Chondrocyte (in vitro differentiated cells): ENCODE results near the gene PGAP6. TPM values are rescaled to one million over a fixed set of nuclear protein-coding genes. Genes with fewer than 3 reads are reported as not detected.
"Not testable (repeated sequence)": the region's sequence is repeated elsewhere in the genome, so short reads cannot be mapped to it uniquely, and the experiment has no call there.

Experiments used
- DNase-seq: peaks from one replicate; pipeline ENCODE4 v3.0.0; 2021; ENCODE audit warnings: mixed read lengths, low spot score
- H3K27ac Mint-ChIP-seq: one replicate; pipeline ENCODE4 v1.8.0; 2021; ENCODE audit warnings: mild to moderate bottlenecking, moderate library complexity, mixed read lengths; ENCODE audit not compliant: unreplicated experiment
- H3K27me3 Mint-ChIP-seq: 2 replicates; pipeline ENCODE4 v1.8.0; 2021; ENCODE audit warnings: low read depth, mixed read lengths
- H3K36me3 Mint-ChIP-seq: 2 replicates; pipeline ENCODE4 v1.8.0; 2021; ENCODE audit warnings: low read depth, mixed read lengths
- H3K4me1 Mint-ChIP-seq: 2 replicates; pipeline ENCODE4 v1.8.0; 2021; ENCODE audit warnings: low read depth, mild to moderate bottlenecking, mixed read lengths
- H3K4me3 Mint-ChIP-seq: one replicate; pipeline ENCODE4 v1.8.0; 2021; ENCODE audit warnings: mild to moderate bottlenecking, moderate library complexity, mixed read lengths; ENCODE audit not compliant: unreplicated experiment
- H3K9me3 Mint-ChIP-seq: 2 replicates; pipeline ENCODE4 v1.8.0; 2021; ENCODE audit warnings: low read depth, mixed read lengths
- total RNA-seq: library from RNA; stranded (reverse); gene quantifications from 3 replicates; pipeline ENCODE4 v1.2.1, GENCODE V29; 2021
- TF ChIP-seq, protein P1 (sequence below): fragments of 200-600 bp; sonication (generic); IDR thresholded peaks from 2 replicates; pipeline ENCODE4 v1.5.0; 2021; ENCODE audit warnings: antibody characterized with exemption, mild to moderate bottlenecking, moderate library complexity

Gene PGAP6
- total RNA-seq, 1 donor from 2014 or later, result 61.2 TPM

DNA sequence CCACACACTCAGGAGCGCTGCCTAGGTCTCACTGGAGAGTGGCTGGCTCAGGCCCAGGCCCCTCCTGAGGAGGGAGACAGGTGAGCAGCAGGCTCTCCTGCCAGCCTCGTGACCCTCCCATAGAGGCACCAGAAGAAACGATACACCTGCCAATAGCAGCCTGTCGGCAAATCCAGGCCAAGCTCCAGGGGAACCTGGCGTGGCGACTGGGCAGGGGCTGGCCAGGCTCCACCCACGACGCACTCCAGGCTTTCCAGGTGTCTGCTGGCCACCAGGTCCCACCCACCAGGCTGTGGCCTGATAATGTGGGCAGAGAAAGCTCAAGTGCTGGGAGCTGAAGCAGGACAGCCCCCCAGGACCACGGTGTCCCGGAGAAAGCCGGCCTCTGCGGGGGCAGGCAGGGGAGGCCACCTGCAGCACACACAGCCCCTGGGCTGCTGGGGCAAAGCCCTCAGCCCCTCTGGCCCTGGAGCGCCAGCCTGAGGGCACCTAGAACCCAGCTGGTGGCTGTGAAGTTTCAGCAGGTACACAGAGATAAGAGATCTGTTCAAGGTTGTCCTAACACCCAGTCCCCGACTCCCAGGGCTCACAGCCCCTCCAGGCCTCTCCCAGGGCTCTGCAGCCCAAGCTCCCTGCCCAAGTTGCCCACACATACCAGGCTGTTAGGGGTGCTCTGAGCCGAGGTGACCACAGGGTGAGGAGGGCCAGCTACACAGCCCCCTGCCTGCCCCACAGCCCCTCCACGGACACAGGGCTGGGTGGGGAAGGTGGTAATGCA lies 2.4 kb downstream of the PGAP6 start:
- H3K9me3 Mint-ChIP-seq, result no peaks in the 10 kb centered on the region
- no peaks in the 10 kb centered on the region for H3K27me3 Mint-ChIP-seq
- H3K4me3 Mint-ChIP-seq, result no peak overlapping the region
- TF ChIP-seq, protein P1, sequence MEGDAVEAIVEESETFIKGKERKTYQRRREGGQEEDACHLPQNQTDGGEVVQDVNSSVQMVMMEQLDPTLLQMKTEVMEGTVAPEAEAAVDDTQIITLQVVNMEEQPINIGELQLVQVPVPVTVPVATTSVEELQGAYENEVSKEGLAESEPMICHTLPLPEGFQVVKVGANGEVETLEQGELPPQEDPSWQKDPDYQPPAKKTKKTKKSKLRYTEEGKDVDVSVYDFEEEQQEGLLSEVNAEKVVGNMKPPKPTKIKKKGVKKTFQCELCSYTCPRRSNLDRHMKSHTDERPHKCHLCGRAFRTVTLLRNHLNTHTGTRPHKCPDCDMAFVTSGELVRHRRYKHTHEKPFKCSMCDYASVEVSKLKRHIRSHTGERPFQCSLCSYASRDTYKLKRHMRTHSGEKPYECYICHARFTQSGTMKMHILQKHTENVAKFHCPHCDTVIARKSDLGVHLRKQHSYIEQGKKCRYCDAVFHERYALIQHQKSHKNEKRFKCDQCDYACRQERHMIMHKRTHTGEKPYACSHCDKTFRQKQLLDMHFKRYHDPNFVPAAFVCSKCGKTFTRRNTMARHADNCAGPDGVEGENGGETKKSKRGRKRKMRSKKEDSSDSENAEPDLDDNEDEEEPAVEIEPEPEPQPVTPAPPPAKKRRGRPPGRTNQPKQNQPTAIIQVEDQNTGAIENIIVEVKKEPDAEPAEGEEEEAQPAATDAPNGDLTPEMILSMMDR, result no peak
- peaks cover 1% of the 10 kb centered on the region for H3K36me3 Mint-ChIP-seq
- H3K4me1 Mint-ChIP-seq, result peaks cover 20% of the 10 kb centered on the region
- DNase-seq, result no peak
- H3K27ac Mint-ChIP-seq, result no peak overlapping the region

DNA sequence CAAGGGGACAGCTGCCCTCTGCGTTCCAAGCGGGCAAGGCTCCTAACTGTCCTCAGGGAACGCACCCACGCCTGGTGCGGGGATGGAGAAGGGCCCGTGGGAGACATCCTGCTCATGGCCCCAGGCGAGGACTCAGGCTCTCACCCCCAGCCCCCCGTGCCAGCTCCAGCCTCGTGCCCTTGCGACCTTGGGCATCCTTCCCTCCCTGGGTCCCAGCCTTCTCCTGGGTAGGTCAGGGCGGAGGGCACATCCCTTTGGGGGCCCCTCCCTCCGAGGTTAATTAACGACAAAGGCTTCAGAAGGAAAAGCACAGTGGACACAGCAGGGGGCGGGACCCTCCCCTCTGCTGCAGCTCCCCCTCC lies 3.0 kb downstream of the PGAP6 start:
- TF ChIP-seq, protein P1, result no peak
- Mint-ChIP-seq H3K4me3 (no peak overlapping the region), H3K9me3 (no peaks in the 10 kb centered on the region), H3K27ac (no peak overlapping the region), H3K36me3 (peaks cover 1% of the 10 kb centered on the region), H3K4me1 (peaks cover 20% of the 10 kb centered on the region), H3K27me3 (no peaks in the 10 kb centered on the region)
- DNase-seq, result no peak

DNA sequence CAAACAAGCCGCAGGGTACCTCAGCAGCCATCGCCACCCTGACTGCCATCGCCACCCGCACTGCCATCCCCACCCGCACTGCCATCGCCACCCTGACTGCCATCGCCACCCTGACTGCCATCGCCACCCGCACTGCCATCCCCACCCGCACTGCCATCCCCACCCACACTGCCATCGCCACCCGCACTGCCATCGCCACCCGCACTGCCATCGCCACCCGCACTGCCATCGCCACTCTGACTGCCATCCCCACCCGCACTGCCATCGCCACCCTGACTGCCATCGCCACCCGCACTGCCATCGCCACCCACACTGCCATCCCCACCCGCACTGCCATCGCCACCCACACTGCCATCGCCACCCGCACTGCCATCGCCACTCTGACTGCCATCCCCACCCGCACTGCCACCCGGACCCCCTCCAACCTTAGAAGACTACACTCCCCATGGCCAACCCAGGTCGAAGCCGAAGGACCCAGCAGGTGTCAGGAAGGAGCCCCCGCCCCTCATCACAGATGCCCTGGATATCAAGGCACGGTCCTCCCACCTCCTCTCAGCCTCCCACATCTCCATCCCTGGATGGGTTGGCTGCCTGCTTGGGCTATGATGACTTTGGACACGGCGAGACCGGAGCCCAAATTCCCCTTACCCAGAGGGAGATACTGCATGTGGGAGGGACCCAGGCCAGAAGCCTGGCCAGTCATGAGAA lies 3.5 kb downstream of the PGAP6 start:
- H3K4me3 Mint-ChIP-seq, DNase-seq, H3K27ac Mint-ChIP-seq, H3K36me3 Mint-ChIP-seq, H3K27me3 Mint-ChIP-seq, H3K9me3 Mint-ChIP-seq: not testable (repeated sequence)
- H3K4me1 Mint-ChIP-seq, result peaks cover 16% of the 10 kb centered on the region

DNA sequence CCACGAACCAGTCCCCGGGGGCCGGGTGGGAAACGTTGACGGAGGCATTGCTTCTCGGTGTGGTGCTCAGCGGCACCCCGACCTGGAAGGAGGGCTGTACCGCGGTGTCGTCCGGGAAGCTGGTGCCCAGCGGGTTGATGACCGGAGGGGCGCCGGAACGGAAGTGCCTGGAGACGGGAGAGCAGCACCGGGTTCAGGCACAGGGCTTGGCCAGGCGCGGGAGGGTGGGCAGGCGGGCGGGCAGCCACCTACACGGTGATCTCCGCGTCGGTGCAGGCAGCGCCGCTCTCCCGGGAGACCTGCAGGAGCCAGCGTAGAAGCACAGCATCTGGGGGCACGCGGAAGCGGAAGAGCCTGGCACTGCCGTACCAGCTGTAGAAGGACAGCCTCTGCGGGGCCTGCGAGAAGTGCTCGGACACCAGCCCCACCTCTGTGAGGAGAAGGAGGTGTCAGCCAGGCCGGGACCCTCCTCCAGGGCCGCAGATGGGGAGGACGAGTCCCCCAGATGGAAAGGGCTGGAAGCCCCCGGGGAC lies 4.3 kb downstream of the PGAP6 start:
- Mint-ChIP-seq H3K36me3 (peaks cover 5% of the 10 kb centered on the region), H3K27me3 (no peaks in the 10 kb centered on the region), H3K27ac (no peak overlapping the region), H3K4me3 (no peak overlapping the region), H3K4me1 (peaks cover 8% of the 10 kb centered on the region), H3K9me3 (no peaks in the 10 kb centered on the region)
- TF ChIP-seq, protein P1, result no peak
- DNase-seq, result peak; percentile 92

DNA sequence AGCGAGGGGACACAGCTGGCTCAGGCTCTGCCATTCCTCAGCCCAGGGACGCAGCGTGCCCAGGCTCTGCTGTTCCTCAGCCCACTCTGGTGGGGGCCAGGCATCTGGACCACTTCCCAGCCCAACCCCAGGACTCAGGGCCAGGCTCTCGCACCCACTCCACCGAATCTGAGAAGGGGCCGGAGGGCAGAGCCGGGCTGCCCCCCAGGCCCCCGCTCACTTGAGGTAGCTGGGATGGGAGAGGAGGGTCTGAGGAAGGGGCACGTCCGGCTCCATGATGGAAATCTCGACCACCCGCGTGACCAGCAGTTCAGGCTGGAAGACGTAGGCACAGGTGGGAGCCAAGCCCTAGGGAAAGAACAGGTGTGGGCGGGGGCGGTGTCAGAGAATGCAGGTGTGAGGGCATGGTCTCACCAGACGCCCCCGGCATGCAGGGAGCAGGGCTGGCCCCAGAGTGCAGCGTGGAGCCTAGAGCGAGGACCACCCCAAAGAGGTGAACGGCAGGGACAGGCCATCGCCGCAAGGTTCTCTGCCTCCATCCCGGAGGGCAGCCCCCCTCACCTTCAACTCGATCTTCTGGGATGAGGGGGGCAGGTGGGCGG lies 4.9 kb downstream of the PGAP6 start:
- Mint-ChIP-seq H3K36me3 (peaks cover 5% of the 10 kb centered on the region), H3K27me3 (no peaks in the 10 kb centered on the region), H3K9me3 (no peaks in the 10 kb centered on the region), H3K4me3 (no peak overlapping the region), H3K4me1 (peaks cover 6% of the 10 kb centered on the region), H3K27ac (no peak overlapping the region)
- TF ChIP-seq, protein P1, result no peak
- peak; percentile 86 for DNase-seq
